A204.1 (cell line): ENCODE results near the gene LTBP1.

Experiments used
- FAIRE-seq: peaks from 2 replicates; lab custom pipeline; 2012; peaks lifted over from hg19 to GRCh38; lab: Jason Lieb, UNC

The LTBP1 gene

GRCh38 chr2:33316328-33316727, 369.6 kb downstream of the LTBP1 start:
- FAIRE-seq = no peak

GRCh38 chr2:33317369-33318007, 370.7 kb downstream of the LTBP1 start:
- no peak for FAIRE-seq

- no peak for FAIRE-seq
Observed at GRCh38 chr2:33318456-33318855, 371.7 kb downstream of the LTBP1 start.

GRCh38 chr2:33320573-33320972, 373.8 kb downstream of the LTBP1 start:
- no peak for FAIRE-seq

- FAIRE-seq = no peak
Observed at GRCh38 chr2:33321236-33321771, 374.6 kb downstream of the LTBP1 start.

- no peak for FAIRE-seq
Observed at GRCh38 chr2:33321876-33322483, 375.2 kb downstream of the LTBP1 start.

GRCh38 chr2:33322612-33323011, 375.9 kb downstream of the LTBP1 start:
- no peak for FAIRE-seq

- FAIRE-seq = peak; percentile 32
Observed at GRCh38 chr2:33323957-33324356, 377.2 kb downstream of the LTBP1 start.

GRCh38 chr2:33326100-33326499, 379.3 kb downstream of the LTBP1 start:
- FAIRE-seq = no peak

- FAIRE-seq = no peak
Observed at GRCh38 chr2:33333433-33333832, 386.7 kb downstream of the LTBP1 start.

GRCh38 chr2:33334083-33334482, 387.3 kb downstream of the LTBP1 start:
- FAIRE-seq = no peak

GRCh38 chr2:33335516-33335915, 388.8 kb downstream of the LTBP1 start:
- FAIRE-seq = no peak

GRCh38 chr2:33336036-33336625, 389.4 kb downstream of the LTBP1 start:
- no peak for FAIRE-seq

- no peak for FAIRE-seq
Observed at GRCh38 chr2:33337385-33337960, 390.7 kb downstream of the LTBP1 start.

- no peak for FAIRE-seq
Observed at GRCh38 chr2:33337981-33338380, 391.2 kb downstream of the LTBP1 start.

- no peak for FAIRE-seq
Observed at GRCh38 chr2:33339269-33339668, 392.5 kb downstream of the LTBP1 start.

GRCh38 chr2:33340280-33340679, 393.5 kb downstream of the LTBP1 start:
- no peak for FAIRE-seq

- no peak for FAIRE-seq
Observed at GRCh38 chr2:33342171-33342570, 395.4 kb downstream of the LTBP1 start.

- FAIRE-seq = no peak
Observed at GRCh38 chr2:33342705-33343104, 396.0 kb downstream of the LTBP1 start.

GRCh38 chr2:33343387-33343895, 396.7 kb downstream of the LTBP1 start:
- FAIRE-seq = no peak

- no peak for FAIRE-seq
Observed at GRCh38 chr2:33344230-33344629, 397.5 kb downstream of the LTBP1 start.

- FAIRE-seq = no peak
Observed at GRCh38 chr2:33347856-33348255, 401.1 kb downstream of the LTBP1 start.

- no peak for FAIRE-seq
Observed at GRCh38 chr2:33350632-33351031, 403.9 kb downstream of the LTBP1 start.
